NCI-H2227 (cell line): ENCODE data around the gene AGPS.

Source experiments
- DNase-seq: peaks from one replicate; lab custom pipeline; 2025; ENCODE audit not compliant: unreplicated experiment; lab: John Stamatoyannopoulos, UW

AGPS gene

GRCh38 chr2:177584030-177584692 lies 191.6 kb downstream of the AGPS start:
- no peak for DNase-seq

- no peak for DNase-seq
These were observed 192.8 kb downstream of the AGPS start for GRCh38 chr2:177585234-177585863.

- DNase-seq, result no peak
These were observed 193.6 kb downstream of the AGPS start for GRCh38 chr2:177586154-177586553.

- DNase-seq, result no peak
These were observed 194.8 kb downstream of the AGPS start for GRCh38 chr2:177587371-177587770.

- no peak for DNase-seq
These were observed 196.1 kb downstream of the AGPS start for GRCh38 chr2:177588671-177589070.

GRCh38 chr2:177589186-177589585 lies 196.6 kb downstream of the AGPS start:
- no peak for DNase-seq

- no peak for DNase-seq
These were observed 199.8 kb downstream of the AGPS start for GRCh38 chr2:177592397-177592796.

- no peak for DNase-seq
These were observed 200.4 kb downstream of the AGPS start for GRCh38 chr2:177592945-177593344.

- no peak for DNase-seq
These were observed 200.8 kb downstream of the AGPS start for GRCh38 chr2:177593402-177593801.
